ENCODE data around the gene MLIP. TPM values are rescaled to one million over a fixed set of nuclear protein-coding genes. Genes with fewer than 3 reads are reported as not detected.

MLIP gene
- under 1 TPM in 1 of 7 donors, not detected in 6; 0.30 TPM for total RNA-seq
- under 1 TPM; 0.02 to 0.10 (median 0.04) TPM for polyA plus RNA-seq
- long read RNA-seq, donor 1 = 0 reads
- long read RNA-seq, donor 2 = 0 reads

GRCh38 chr6:54111341-54112045 is at the start of gene MLIP:
Gene MLIP, plus strand, starts transcription at chr6:54111443. Its CDS starts 37 bp downstream, at chr6:54111480.
- TF ChIP-seq POLR2AphosphoS5 (IDR thresholded peaks at IDR 0.05) = no peak
- TF ChIP-seq POLR2A (IDR thresholded peaks at IDR 0.05) = no peak
- no peak for TF ChIP-seq CTCF (IDR thresholded peaks at IDR 0.05 in 8 of 11, conservative IDR thresholded peaks at IDR 0.05 in 3 of 11)
- Histone ChIP-seq H3K9me3 (no peaks in the 10 kb centered on the region), H3K4me1 (no peaks in the 10 kb centered on the region), H3K27ac (no peak within 1 kb of the TSS), H3K4me3 (no peak within 1 kb of the TSS), H3K27me3 (replicated peaks in 1 of 7) (no peaks in the 10 kb centered on the region), H3K36me3 (no peaks in the 10 kb centered on the region)
- no peak for DNase-seq
- WGBS, 5 donors = 61 to 74% (median 65%) methylated on average over 10 of the region's 10 CpGs
- intact Hi-C loops (cut with DNase I; ENCODE audit: low total_unique reads) = no loop called here

GRCh38 chr6:54063228-54063539 is 48.1 kb upstream of the MLIP start:
- DNase-seq = no peak
- intact Hi-C loops (cut with DNase I; ENCODE audit: low total_unique reads) = no loop called here
- TF ChIP-seq CTCF (IDR thresholded peaks at IDR 0.05 in 8 of 11, conservative IDR thresholded peaks at IDR 0.05 in 3 of 11) (no peak), POLR2AphosphoS5 (IDR thresholded peaks at IDR 0.05) (no peak), POLR2A (IDR thresholded peaks at IDR 0.05) (no peak)
- no peak overlapping the region for H3K27ac ChIP-seq
- no peaks in the 10 kb centered on the region for H3K27me3 ChIP-seq (replicated peaks in 1 of 7)
- H3K4me3 ChIP-seq = no peak overlapping the region
- H3K4me1 ChIP-seq = no peaks in the 10 kb centered on the region
- 89 to 97% (median 95%) methylated on average over 3 of the region's 3 CpGs for WGBS, 5 donors
- H3K36me3 ChIP-seq = no peaks in the 10 kb centered on the region
- H3K9me3 ChIP-seq = no peaks in the 10 kb centered on the region

GRCh38 chr6:54068694-54069093 is 42.5 kb upstream of the MLIP start:
- no peak for DNase-seq
- H3K9me3 ChIP-seq = no peaks in the 10 kb centered on the region
- no peaks in the 10 kb centered on the region for H3K27me3 ChIP-seq (replicated peaks in 1 of 7)
- H3K4me1 ChIP-seq = no peaks in the 10 kb centered on the region
- 75 to 82% methylated on average over 2 of the region's 2 CpGs; no CpG with 5 or more reads in 3 of the 5 donors for WGBS, 5 donors
- TF ChIP-seq CTCF (IDR thresholded peaks at IDR 0.05 in 8 of 11, conservative IDR thresholded peaks at IDR 0.05 in 3 of 11) (no peak), POLR2AphosphoS5 (IDR thresholded peaks at IDR 0.05) (no peak), POLR2A (IDR thresholded peaks at IDR 0.05) (no peak)
- H3K27ac ChIP-seq = no peak overlapping the region
- intact Hi-C loops (cut with DNase I; ENCODE audit: low total_unique reads) = no loop called here
- H3K36me3 ChIP-seq = no peaks in the 10 kb centered on the region
- no peak overlapping the region for H3K4me3 ChIP-seq

GRCh38 chr6:54070025-54070424 is 41.2 kb upstream of the MLIP start:
- peak overlapping the region in 2 of 8 donors; percentile 20 to 31 for H3K27ac ChIP-seq

More at GRCh38 chr6:54070025-54070424, 41.2 kb upstream of the MLIP start:
- intact Hi-C loops (cut with DNase I; ENCODE audit: low total_unique reads) = no loop called here
- H3K9me3 ChIP-seq = no peaks in the 10 kb centered on the region
- H3K4me1 ChIP-seq = no peaks in the 10 kb centered on the region
- H3K27me3 ChIP-seq (replicated peaks in 1 of 7) = no peaks in the 10 kb centered on the region
- TF ChIP-seq CTCF (IDR thresholded peaks at IDR 0.05 in 8 of 11, conservative IDR thresholded peaks at IDR 0.05 in 3 of 11) (no peak), POLR2A (IDR thresholded peaks at IDR 0.05) (no peak), POLR2AphosphoS5 (IDR thresholded peaks at IDR 0.05) (no peak)
- WGBS, 5 donors = 55 to 77% (median 73%) methylated on average over 3 of the region's 3 CpGs
- no peak for DNase-seq
- no peak overlapping the region for H3K4me3 ChIP-seq
- no peaks in the 10 kb centered on the region for H3K36me3 ChIP-seq

All from spleen (tissue), 13 donors.